Spleen (tissue), 7 donors: Measurements from ENCODE around the gene STAG1.

ENCODE experiments used
- CTCF ChIP-seq, 11 experiments: fragments of 200-600 bp in 7 of 11; fragments of 450-650 bp in 4 of 11; sonication (generic) in 4 of 11; IDR thresholded peaks in 8 of 11; conservative IDR thresholded peaks in 3 of 11; 1 replicate in 7 of 11; 2 replicates in 4 of 11; pipeline versions ENCODE4 v1.4.0 to v1.8.0; 2016 to 2021; ENCODE audit warnings: antibody characterized with exemption in 11 of 11, inconsistent platforms in 4 of 11, mild to moderate bottlenecking in 1 of 11
- POLR2A ChIP-seq, 3 donors: fragments of 450-650 bp; IDR thresholded peaks; one replicate each; pipeline ENCODE4 v1.5.1; 2017; ENCODE audit warnings: antibody characterized with exemption in 3 of 3, mild to moderate bottlenecking in 1 of 3
- POLR2AphosphoS5 ChIP-seq, 3 donors: sonication (generic); formaldehyde crosslinking; IDR thresholded peaks; one replicate each; pipeline ENCODE4 v1.5.1; 2017; ENCODE audit warnings: antibody characterized with exemption in 3 of 3
- donor health status: DM: no; HTN: no; CAD: no; lungs with moderate emphysema.
- donor health status: DM: no; HTN: no; CAD: no.
- donor health status: DM: no; HTN: no; CAD: no.

GRCh38 chr3:136792556-136793330, 40.6 kb upstream of the STAG1 start:
- TF ChIP-seq CTCF (IDR thresholded peaks at IDR 0.05 in 8 of 11, conservative IDR thresholded peaks at IDR 0.05 in 3 of 11) (no peak), POLR2AphosphoS5 (IDR thresholded peaks at IDR 0.05) (no peak), POLR2A (IDR thresholded peaks at IDR 0.05) (no peak)
